ENCODE measurements around the gene SPNS1. TPM values are rescaled to one million over a fixed set of nuclear protein-coding genes. Genes with fewer than 3 reads are reported as not detected.
"Not testable (repeated sequence)": the region's sequence is repeated elsewhere in the genome, so short reads cannot be mapped to it uniquely, and the experiment has no call there.

SPNS1 gene
- total RNA-seq, 2 experiments from 2014 or later, result 11.3 to 12.0 TPM

DNA sequence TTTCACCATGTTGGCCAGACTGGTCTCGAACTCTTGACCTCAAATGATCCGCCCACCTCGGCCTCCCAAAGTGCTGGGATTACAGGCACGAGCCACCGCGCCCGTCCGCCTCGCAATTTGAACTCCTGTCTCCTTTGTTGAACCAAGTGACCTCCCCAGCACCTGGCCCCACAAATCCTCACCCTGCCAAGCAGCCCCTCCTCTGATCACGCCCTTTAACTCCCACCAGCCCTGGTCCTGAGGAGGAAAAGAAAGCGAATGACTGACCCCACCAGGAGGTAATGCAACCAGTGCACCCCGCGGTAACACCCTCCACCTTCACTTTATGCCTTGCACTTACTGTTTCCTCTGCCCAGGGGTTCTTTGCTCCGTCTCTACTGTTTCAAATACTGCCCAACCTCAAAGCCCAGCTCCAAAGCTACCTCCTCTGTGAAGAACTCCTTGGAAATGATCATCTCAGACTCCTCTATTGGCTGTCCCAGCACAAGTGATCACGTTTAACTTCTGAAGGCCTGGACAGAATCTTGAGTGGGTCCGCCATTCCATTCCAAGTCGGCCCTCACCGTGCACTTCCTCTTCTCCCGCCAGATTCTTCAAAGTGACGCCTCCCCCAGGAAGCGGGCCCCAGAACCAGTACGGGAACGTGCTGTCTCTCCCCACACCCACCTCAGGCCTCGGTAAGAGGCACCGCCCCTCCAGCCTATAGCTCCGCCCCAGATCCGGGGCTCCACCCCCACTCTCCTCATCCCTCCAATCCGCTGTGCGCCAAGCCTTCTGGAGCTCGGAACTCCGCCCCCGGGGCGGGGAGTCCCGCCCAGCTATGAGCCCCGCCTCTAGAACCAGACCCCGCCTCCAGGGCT lies 38.4 kb upstream of the SPNS1 start:
- POLR2A ChIA-PET, result no interaction called here
- Mint-ChIP-seq H3K27ac (no peak overlapping the region), H3K4me3 (peak overlapping the region; percentile 56), H3K27me3 (no peaks in the 10 kb centered on the region), H3K9me3 (no peaks in the 10 kb centered on the region), H3K4me1 (ENCODE audit: low read depth) (peaks cover 10% of the 10 kb centered on the region), H3K36me3 (no peaks in the 10 kb centered on the region)
- DNase-seq, result peak; percentile 92
- CTCF ChIA-PET, result interaction anchor here (0.9 to 2.1 kb wide), 5 partner anchors 9 to 90 kb away, joined by 3 to 14 read pairs (median 4); partner anchors contain the start of genes RABEP2 and TUFM
- intact Hi-C loops (cut with micrococcal nuclease), result loop anchor here (1.0 kb wide), 1 partner anchor 11 kb away; the partner anchor contains the start of gene RABEP2

DNA sequence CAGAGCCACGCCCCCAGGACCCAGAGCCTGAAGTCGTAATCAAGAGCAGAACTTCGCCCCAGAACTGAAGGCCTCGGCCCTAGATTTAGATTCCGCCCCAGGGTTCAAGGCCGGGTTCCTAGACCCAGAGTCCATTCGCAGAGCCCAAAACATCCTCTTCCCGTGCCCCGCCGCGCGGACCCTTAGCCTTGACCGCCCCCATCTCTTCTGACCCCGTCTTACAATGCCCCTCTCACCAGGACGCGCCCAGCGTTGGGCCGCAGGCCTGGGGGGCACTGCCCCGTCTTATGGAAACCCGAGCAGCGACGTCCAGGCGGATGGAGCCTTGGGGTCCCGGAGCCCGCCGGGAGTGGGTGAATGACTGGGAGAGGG lies 37.8 kb upstream of the SPNS1 start:
- no peaks in the 10 kb centered on the region for H3K27me3 Mint-ChIP-seq
- intact Hi-C loops (cut with micrococcal nuclease), result loop anchor here (1.0 kb wide), 1 partner anchor 11 kb away; the partner anchor contains the start of gene RABEP2
- no peaks in the 10 kb centered on the region for H3K9me3 Mint-ChIP-seq
- H3K27ac Mint-ChIP-seq, result no peak overlapping the region
- POLR2A ChIA-PET, result no interaction called here
- H3K36me3 Mint-ChIP-seq, result no peaks in the 10 kb centered on the region
- peaks cover 10% of the 10 kb centered on the region for H3K4me1 Mint-ChIP-seq (ENCODE audit: low read depth)
- H3K4me3 Mint-ChIP-seq, result peak overlapping the region; percentile 56
- no peak for DNase-seq
- CTCF ChIA-PET, result interaction anchor here (0.9 to 2.1 kb wide), 5 partner anchors 8 to 90 kb away, joined by 3 to 14 read pairs (median 4); partner anchors contain the start of genes RABEP2 and TUFM

DNA sequence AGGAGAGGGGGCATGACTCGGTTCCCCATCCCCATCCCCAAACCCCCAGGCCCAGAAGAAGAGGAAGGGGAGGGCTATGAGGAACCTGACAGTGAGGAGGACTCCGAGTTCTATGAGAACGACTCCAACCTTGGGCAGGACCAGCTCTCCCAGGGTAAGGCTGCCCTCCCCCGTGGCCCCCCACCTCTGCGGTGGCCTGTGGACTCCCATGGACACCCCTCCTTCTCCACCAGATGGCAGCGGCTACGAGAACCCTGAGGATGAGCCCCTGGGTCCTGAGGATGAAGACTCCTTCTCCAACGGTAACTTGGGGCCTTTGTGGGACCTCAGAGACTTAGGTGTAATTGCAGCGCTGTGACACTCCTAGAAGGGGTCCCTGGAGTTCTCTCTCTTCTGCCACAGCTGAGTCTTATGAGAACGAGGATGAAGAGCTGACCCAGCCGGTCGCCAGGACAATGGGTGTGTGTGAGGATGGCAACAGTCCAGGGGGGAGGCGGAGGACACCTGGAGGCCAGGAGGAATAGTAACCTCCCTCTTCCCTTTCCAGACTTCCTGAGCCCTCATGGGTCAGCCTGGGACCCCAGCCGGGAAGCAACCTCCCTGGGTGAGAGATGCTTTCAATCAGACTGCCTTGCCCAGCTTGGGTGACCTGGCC lies 37.2 kb upstream of the SPNS1 start:
- ChIA-PET POLR2A (no interaction called here), CTCF (interaction anchor here (0.5 to 2.1 kb wide), 2 partner anchors 8 to 74 kb away, joined by 4 to 14 read pairs; no protein-coding TSS in a partner anchor)
- no peak overlapping the region for H3K27ac Mint-ChIP-seq
- intact Hi-C loops (cut with micrococcal nuclease), result no loop called here
- no peaks in the 10 kb centered on the region for H3K9me3 Mint-ChIP-seq
- no peaks in the 10 kb centered on the region for H3K27me3 Mint-ChIP-seq
- no peak for DNase-seq
- H3K36me3 Mint-ChIP-seq, result no peaks in the 10 kb centered on the region
- H3K4me3 Mint-ChIP-seq, result no peak overlapping the region
- H3K4me1 Mint-ChIP-seq (ENCODE audit: low read depth), result peaks cover 10% of the 10 kb centered on the region

DNA sequence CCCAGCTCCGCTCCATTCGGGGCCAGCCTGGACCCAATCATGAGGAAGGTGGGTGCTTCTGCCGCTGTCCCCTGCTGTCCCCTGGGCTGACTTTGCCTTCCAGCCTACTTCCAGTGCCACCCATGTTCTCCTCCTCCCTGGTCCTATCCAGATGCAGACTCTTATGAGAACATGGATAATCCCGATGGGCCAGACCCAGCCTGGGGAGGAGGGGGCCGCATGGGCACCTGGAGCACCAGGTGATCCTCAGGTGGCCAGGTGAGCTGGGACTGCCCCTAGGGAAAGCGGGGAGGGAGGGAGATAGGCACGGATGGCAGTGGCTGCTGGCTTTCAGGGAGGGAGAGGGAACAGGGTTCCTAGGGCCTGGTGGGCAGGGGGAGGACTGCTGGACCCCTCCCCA lies 35.9 kb upstream of the SPNS1 start:
- no peaks in the 10 kb centered on the region for H3K36me3 Mint-ChIP-seq
- no peaks in the 10 kb centered on the region for H3K9me3 Mint-ChIP-seq
- no peak overlapping the region for H3K27ac Mint-ChIP-seq
- no peak for DNase-seq
- peaks cover 10% of the 10 kb centered on the region for H3K4me1 Mint-ChIP-seq (ENCODE audit: low read depth)
- CTCF ChIA-PET, result no interaction called here
- H3K27me3 Mint-ChIP-seq, result no peaks in the 10 kb centered on the region
- H3K4me3 Mint-ChIP-seq, result no peak overlapping the region
- POLR2A ChIA-PET, result no interaction called here
- intact Hi-C loops (cut with micrococcal nuclease), result no loop called here

DNA sequence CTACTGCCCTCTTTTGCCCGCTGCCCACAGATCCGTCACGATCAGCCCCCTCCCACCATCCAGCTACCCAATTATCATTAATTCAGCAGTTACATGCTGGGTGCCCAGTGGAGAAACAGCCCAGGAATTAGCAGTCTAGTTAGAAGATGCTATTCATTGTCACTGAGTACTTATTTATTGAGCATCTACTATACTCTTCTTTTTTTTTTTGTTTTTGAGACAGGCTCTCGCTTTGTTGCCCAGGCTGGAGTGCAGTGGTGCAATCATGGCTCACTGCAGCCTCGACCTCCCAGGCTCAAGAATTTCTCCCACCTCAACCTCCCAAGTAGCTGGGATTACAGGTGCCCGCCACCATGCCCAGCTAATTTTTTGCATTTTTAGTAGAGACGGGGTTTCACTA lies 34.8 kb upstream of the SPNS1 start:
- H3K9me3 Mint-ChIP-seq; H3K27ac Mint-ChIP-seq; H3K36me3 Mint-ChIP-seq; CTCF ChIA-PET; H3K4me3 Mint-ChIP-seq; POLR2A ChIA-PET; DNase-seq; H3K27me3 Mint-ChIP-seq; intact Hi-C loops (cut with micrococcal nuclease): not testable (repeated sequence)
- H3K4me1 Mint-ChIP-seq (ENCODE audit: low read depth), result peaks cover 10% of the 10 kb centered on the region

DNA sequence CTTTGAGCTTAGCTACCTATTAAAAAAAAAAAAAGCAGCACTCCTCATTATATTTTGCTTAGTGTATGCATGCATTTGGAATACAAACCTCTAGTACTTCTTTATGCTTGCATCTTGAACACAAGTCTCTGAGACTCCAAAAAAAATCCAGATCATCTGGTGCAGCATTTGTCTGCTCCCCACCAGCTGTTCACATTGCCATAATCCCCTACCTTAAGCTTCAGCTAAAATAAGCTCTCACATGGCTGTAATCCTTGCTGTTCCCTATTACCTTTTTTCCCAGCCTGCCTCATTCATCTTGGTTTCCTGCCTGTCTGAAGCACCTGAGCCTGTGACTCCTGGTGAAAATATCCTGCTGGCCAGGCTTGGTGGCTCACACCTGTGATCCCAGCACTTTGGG lies 31.3 kb upstream of the SPNS1 start:
- Mint-ChIP-seq H3K9me3 (no peaks in the 10 kb centered on the region), H3K27ac (no peak overlapping the region), H3K27me3 (no peaks in the 10 kb centered on the region), H3K4me3 (no peak overlapping the region), H3K36me3 (no peaks in the 10 kb centered on the region), H3K4me1 (ENCODE audit: low read depth) (peaks cover 5% of the 10 kb centered on the region)
- intact Hi-C loops (cut with micrococcal nuclease), result no loop called here
- POLR2A ChIA-PET, result no interaction called here
- DNase-seq, result no peak
- CTCF ChIA-PET, result interaction anchor here (2.8 to 3.4 kb wide), 4 partner anchors 17 to 96 kb away, joined by 29 to 42 read pairs (median 35); partner anchors contain the start of genes RABEP2, SH2B1 and TUFM

DNA sequence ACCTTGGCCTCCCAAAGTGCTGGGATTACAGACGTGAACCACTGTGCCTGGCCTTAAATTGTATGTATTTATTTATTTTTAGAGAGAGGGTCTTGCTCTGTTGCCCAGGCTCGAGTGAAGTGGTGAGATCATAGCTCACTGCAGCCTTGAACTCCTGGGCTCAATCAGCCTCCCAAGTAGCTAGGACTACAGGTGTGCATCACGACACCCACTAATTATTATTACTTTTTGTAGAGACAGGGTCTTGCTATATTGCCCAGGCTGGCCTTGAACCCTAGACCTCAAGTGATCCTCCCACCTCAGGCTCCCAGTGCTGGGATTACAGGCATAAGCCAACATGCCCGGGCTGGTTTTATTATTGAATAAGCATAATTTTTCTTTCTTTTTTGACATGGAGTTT lies 27.9 kb upstream of the SPNS1 start:
- no peak overlapping the region for H3K27ac Mint-ChIP-seq
- POLR2A ChIA-PET, result no interaction called here
- intact Hi-C loops (cut with micrococcal nuclease), result no loop called here
- no peak overlapping the region for H3K4me3 Mint-ChIP-seq
- CTCF ChIA-PET, result interaction anchor here (1.4 kb wide), 1 partner anchor 73 kb away, joined by 5 read pairs; no protein-coding TSS in a partner anchor
- H3K4me1 Mint-ChIP-seq (ENCODE audit: low read depth), result peaks cover 9% of the 10 kb centered on the region
- DNase-seq, result no peak
- H3K9me3 Mint-ChIP-seq, result no peaks in the 10 kb centered on the region
- H3K36me3 Mint-ChIP-seq, result peaks cover 6% of the 10 kb centered on the region
- H3K27me3 Mint-ChIP-seq, result no peaks in the 10 kb centered on the region

DNA sequence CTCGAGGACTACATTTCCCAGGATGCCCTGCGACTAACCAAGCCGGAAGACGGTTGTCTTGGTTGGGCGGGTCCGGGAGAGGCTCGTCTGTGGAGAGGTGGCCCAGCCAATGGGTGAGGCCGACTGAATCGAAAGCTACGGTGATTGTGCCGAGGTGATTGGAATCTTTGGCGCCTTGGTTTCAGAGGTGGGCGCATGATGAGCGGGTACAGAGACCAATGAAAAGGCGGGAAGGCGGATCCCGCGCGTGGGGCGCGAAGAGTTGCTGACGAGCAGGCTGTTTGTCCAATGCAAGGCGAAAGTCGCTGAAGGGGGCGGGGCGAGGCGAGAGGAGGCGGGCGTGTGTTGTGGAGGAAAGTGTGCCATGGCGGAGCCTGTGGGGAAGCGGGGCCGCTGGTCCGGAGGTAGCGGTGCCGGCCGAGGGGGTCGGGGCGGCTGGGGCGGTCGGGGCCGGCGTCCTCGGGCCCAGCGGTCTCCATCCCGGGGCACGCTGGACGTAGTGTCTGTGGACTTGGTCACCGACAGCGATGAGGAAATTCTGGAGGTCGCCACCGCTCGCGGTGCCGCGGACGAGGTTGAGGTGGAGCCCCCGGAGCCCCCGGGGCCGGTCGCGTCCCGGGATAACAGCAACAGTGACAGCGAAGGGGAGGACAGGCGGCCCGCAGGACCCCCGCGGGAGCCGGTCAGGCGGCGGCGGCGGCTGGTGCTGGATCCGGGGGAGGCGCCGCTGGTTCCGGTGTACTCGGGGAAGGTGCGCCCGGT lies 23.7 kb upstream of the SPNS1 start, which contains the start of gene NFATC2IP:
NFATC2IP (plus strand) TSS at position 290 of the 762 bp plus-strand sequence; CDS start at position 365, 75 bp downstream.
- POLR2A ChIA-PET, result interaction anchor here (0.5 to 0.6 kb wide), 2 partner anchors 105 to 782 kb away, joined by 3 read pairs; partner anchors contain the start of gene TUFM
- peaks cover 24% of the 10 kb centered on the region for H3K4me1 Mint-ChIP-seq (ENCODE audit: low read depth)
- H3K27me3 Mint-ChIP-seq, result no peaks in the 10 kb centered on the region
- DNase-seq, result peak; percentile 100
- peak within 1 kb of the TSS; percentile 95 for H3K4me3 Mint-ChIP-seq
- CTCF ChIA-PET, result interaction anchor here (0.9 to 1.4 kb wide), 3 partner anchors 26 to 102 kb away, joined by 3 to 4 read pairs (median 3); no protein-coding TSS in a partner anchor
- H3K36me3 Mint-ChIP-seq, result peaks cover 27% of the 10 kb centered on the region
- intact Hi-C loops (cut with micrococcal nuclease), result loop anchor here (1.0 to 5.0 kb wide), 4 partner anchors 26 to 127 kb away; partner anchors contain the start of genes RABEP2, SH2B1 and TUFM
- H3K9me3 Mint-ChIP-seq, result no peaks in the 10 kb centered on the region
- peak within 1 kb of the TSS; percentile 91 for H3K27ac Mint-ChIP-seq

DNA sequence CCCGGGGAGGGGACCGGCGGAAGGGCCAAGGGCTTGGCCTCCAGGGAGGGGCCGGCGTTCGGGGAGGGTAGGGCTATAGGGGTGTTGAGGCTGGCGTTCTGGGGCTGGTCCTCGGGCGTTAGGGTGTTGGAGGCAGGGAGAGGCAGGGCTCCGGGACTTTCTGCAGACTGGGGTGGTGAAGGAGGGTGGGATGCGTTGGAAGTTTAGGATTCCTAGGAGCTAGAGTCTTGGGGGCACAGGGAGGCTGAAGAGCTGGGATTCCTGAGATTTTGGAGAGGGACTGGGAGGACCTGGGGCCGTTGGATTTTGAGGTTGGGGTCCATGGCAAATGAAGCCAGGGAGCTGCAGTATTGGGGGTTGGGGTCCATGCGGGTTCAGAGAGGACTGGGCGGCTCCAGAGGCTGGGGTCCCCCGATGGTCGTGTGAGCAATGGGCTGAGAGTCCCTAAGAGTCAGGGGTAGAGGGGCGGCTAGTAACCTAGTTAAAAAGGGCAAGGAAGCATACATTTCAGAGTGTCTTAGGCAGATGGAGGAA lies 23.1 kb upstream of the SPNS1 start:
- POLR2A ChIA-PET, result no interaction called here
- peak overlapping the region; percentile 91 for H3K27ac Mint-ChIP-seq
- peaks cover 31% of the 10 kb centered on the region for H3K36me3 Mint-ChIP-seq
- H3K4me3 Mint-ChIP-seq, result peak overlapping the region; percentile 95
- intact Hi-C loops (cut with micrococcal nuclease), result loop anchor here (5.0 kb wide), 1 partner anchor 89 kb away; the partner anchor contains the start of gene SH2B1
- H3K9me3 Mint-ChIP-seq, result no peaks in the 10 kb centered on the region
- CTCF ChIA-PET, result interaction anchor here (1.4 to 1.5 kb wide), 2 partner anchors 23 to 25 kb away, joined by 3 read pairs; no protein-coding TSS in a partner anchor
- no peaks in the 10 kb centered on the region for H3K27me3 Mint-ChIP-seq
- peaks cover 23% of the 10 kb centered on the region for H3K4me1 Mint-ChIP-seq (ENCODE audit: low read depth)
- no peak for DNase-seq

DNA sequence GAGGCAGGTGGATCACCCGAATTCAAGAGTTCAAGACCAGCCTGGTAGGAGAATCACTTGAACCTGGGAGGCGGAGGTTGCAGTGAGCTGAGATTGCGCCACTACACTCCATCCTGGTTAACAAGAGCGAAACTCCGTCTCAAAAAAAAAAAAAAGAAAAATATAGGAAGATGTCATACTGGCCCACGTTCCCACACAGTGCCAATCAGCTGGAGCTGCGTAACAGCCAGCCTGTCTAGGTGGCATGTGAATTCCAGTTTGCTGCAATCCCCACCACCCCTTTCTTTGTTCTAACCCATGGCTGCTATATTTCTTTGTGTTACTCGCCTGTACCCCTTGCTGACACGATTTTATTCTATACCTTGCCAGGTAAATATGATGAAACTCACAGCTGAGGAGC lies 16.4 kb upstream of the SPNS1 start:
- H3K27ac Mint-ChIP-seq, result no peak overlapping the region

DNA sequence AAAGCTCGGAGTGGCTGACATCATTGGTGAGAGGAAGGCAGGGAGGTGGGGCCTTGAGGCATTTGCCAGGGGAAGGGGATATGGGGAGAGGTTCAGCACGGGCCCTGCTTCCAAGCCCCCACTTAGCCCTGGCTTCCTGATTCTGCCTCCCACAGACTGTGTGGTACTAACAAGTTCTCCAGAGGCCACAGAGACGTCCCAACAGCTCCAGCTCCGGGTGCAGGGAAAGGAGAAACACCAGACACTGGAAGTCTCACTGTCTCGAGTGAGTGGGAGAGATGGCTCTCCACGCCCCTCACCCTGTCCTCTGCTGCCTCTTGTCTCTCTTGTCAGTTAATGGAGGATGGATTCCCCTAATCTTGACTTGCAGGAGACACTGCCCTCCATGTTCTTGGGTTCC lies 15.7 kb upstream of the SPNS1 start:
- Mint-ChIP-seq H3K4me1 (ENCODE audit: low read depth) (peaks cover 3% of the 10 kb centered on the region), H3K27ac (no peak overlapping the region), H3K36me3 (peaks cover 43% of the 10 kb centered on the region), H3K9me3 (no peaks in the 10 kb centered on the region), H3K4me3 (no peak overlapping the region), H3K27me3 (no peaks in the 10 kb centered on the region)
- intact Hi-C loops (cut with micrococcal nuclease), result no loop called here
- DNase-seq, result no peak
- CTCF ChIA-PET, result interaction anchor here (0.7 to 1.2 kb wide), 2 partner anchors 14 to 15 kb away, joined by 3 to 6 read pairs; partner anchors contain the start of gene SPNS1
- POLR2A ChIA-PET, result no interaction called here

More for the DNA sequence above, 16.4 kb upstream of the SPNS1 start:
- ChIA-PET POLR2A (no interaction called here), CTCF (interaction anchor here (0.7 to 1.2 kb wide), 2 partner anchors 13 to 16 kb away, joined by 3 to 6 read pairs; partner anchors contain the start of gene SPNS1)
- H3K4me3 Mint-ChIP-seq, result no peak overlapping the region
- intact Hi-C loops (cut with micrococcal nuclease), result no loop called here
- H3K4me1 Mint-ChIP-seq (ENCODE audit: low read depth), result peaks cover 6% of the 10 kb centered on the region
- H3K27me3 Mint-ChIP-seq, result no peaks in the 10 kb centered on the region
- DNase-seq, result no peak
- H3K36me3 Mint-ChIP-seq, result peaks cover 47% of the 10 kb centered on the region
- no peaks in the 10 kb centered on the region for H3K9me3 Mint-ChIP-seq

Measured in activated CD4-positive, alpha-beta memory T cell treated with anti-CD3 and anti-CD28 coated beads for 36 hours (primary cell).